ENCODE measurements around the gene SUFU.

The SUFU gene

DNA sequence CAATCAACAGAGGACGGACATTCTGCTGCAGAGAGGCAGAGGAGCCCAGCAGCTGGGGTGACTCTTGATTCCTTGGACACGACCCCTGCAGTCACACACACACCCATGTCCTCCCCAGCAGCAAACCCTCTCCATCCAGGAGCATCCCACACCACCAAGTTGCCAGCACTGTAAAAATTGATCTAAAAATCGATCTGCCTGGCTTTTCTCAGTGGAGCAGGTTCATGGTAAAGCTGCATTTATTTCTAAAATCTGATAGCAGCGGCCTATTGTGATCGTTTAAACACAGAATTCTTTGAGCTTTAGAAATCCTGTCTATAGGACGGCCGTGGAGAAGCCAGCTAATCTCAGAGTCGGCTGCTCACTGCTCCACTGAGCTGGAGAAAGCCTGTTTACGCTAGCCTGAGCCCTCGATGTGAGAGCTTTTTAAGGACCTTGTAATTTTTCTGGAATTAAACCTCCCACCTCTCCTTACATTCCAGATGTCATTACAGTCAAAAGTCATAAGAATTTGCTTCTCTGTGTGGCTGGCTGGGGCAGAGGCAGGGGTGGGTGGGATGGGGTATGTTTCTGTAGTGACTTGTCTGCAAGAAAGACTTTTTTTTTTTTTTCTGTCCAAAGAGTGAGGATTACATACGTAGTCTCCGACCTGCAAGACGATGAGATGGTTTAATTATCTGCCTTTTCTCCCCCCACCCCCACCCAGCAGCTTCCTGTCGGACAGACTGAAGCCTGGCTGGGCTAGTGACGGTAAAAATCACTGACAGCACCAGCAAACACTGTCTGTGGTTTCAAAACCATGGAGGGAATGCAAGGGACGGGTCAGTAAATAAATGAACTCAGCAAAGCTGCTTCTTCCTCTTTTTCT lies 172.1 kb downstream of the SUFU start:
- no peak for DNase-seq

DNA sequence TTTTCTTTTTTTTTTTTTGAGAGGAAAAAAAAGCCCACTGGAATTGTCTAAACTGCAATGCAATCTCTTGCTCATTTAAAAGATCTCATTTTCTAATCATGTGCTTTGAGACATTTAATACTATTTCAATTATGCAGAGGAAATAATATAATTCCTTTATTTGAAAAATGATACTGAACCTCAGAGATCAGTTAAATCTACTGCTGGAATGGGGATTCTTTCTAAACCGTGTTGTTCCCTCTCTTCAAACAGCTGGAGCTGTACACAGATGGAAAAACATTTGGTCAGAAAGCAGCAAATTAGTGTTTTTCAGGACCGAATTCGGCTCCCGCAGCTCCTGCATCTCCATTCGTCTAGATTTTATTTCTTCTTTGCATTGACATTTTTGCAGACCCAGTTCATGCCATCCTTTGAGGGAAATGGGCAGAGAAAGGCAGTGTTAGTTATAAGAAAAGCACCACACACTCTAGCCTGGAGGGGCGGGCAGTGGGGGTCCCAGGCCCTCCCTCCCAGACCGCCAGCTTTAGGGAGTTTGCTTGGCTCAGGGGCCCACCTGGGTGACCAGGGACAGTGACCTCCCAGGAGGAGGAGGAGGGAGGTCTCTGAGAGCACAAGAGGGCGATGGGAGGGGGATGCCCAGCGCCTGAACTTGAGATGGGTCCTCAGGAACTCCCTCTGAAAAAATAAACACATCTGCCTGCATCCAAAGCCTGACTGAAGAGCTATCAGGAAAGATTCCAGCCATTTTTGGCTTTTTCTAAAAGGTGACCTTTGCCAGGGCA lies 173.0 kb downstream of the SUFU start:
- no peak for DNase-seq

DNA sequence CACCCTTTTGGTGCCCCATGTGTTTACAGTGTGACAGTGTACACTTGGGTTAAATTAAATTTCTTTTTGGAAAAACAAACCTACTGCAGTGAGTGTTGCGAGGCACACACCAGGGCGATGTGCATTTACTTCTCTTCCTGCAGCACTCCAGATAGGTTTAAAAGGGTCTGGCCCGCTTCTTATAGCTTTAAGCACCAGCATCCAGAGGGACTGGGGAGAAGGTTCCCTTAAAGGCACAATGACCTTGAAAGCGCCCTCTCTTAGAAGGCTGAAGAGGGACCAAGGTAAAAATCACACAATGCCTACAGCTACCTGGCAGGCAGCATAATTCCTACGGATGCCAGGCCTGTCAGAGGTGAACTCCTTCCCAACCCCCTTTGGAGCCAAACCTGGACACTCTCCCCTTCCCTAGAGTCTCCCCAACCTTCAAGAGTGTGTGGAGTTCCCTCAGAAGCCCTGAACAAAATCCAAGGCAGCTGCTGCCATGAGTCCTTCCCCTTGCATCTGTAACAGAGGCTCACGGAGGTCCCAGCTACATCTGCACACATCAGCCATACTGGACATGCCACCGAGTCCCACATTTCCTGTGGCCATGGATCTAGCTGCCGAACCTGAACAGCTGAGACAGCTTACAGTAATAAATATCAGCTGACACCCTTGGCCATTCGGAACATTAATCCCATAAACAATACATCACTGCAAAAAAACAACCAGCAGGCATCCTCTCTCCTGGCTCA lies 173.7 kb downstream of the SUFU start:
- DNase-seq = no peak

- DNase-seq = no peak
Measured at GRCh38 chr10:102678068-102678400, 174.3 kb downstream of the SUFU start.

DNA sequence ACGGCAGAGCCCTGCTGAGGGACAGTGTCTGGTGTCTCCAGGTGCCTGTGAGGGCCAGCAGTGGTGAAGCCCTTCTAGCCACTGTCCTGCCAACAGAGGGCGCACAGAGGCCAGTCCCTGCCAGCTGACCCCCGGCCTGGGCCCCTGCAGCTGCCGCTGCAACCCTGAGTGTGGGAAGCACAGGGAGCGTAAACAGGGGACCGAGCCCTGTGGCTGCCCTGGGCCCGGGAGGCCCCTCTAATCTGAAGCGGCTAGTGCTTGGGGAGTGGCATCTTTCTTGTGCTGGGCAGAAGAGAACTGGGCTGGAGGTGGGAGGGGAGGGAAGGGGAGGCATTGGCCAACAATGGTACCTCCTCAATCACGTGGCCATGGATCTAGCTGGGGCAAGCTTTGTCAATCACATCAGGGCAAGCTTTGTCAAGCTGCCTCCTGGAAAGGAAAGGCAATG lies 175.1 kb downstream of the SUFU start:
- no peak for DNase-seq

DNA sequence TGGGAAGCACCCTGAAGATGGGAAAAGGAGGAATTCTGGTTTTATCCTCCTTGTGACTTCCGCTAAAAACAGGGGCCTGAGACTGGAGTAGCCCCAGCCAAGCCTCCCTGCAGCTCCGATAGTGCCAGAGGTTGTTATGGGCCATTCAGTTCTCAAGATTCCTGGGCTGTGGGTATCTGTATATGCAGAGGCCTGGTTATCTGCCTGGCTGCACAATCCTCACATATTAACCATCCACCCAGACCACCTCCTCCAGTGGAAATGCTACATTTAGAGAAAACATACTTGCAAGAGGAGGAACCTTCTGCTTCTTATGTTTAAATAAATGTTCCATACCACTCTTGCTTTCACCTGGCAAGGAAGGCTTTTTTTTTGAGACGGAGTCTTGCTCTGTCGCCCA lies 175.8 kb downstream of the SUFU start:
- no peak for DNase-seq

GRCh38 chr10:102681696-102682095 lies 177.9 kb downstream of the SUFU start:
- DNase-seq = no peak

DNA sequence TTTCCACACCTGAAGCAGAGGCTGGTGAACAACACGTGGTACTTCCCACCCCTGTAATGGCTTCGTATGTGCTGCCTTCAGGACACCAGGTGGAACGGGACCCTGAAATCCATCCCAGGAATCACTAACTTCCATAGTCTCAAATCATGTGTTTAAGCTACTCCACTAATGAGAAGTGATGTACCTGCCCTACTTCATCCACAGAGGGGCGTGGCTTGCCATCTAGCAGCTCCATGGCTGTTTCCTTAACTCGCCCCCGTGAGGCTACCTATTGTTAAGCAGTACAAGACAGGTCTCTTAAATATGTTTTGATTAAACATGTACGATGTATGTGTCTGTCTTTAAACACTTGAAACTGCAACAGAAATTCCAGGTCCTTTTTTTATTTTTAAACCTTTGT lies 178.6 kb downstream of the SUFU start:
- DNase-seq = no peak

GRCh38 chr10:102682981-102683380 lies 179.2 kb downstream of the SUFU start:
- no peak for DNase-seq

Measured in T-helper 2 cell (primary cell).